ENCODE results near the gene SPOP. TPM values are rescaled to one million over a fixed set of nuclear protein-coding genes. Genes with fewer than 3 reads are reported as not detected.
"Not testable (repeated sequence)": the region's sequence is repeated elsewhere in the genome, so short reads cannot be mapped to it uniquely, and the experiment has no call there.

SPOP gene
- total RNA-seq, 1 donor from 2014 or later, result 48.6 TPM

- no peaks in the 10 kb centered on the region for H3K4me1 ChIP-seq (ENCODE audit: insufficient read depth, low read length)
- TF ChIP-seq CTCF (IDR thresholded peaks at IDR 0.05; ENCODE audit: insufficient read depth, low read depth, low read length) (no peak), EZH2 (IDR thresholded peaks at IDR 0.05; ENCODE audit: insufficient read depth, low read length) (no peak)
- no peaks in the 10 kb centered on the region for H3K9me3 Mint-ChIP-seq (ENCODE audit: unreplicated experiment)
- H3K27me3 Mint-ChIP-seq (ENCODE audit: low read depth, unreplicated experiment), result no peaks in the 10 kb centered on the region
- H3K27me3 ChIP-seq (ENCODE audit: insufficient read depth, low read length), result no peaks in the 10 kb centered on the region
- no peak overlapping the region for H3K9ac ChIP-seq (ENCODE audit: low read length)
- no peak overlapping the region for H3K4me3 Mint-ChIP-seq (ENCODE audit: unreplicated experiment)
- H3K79me2 ChIP-seq (ENCODE audit: insufficient read depth, low read length), result no peaks in the 10 kb centered on the region
- H3K36me3 ChIP-seq (ENCODE audit: insufficient read depth, low read length), result no peaks in the 10 kb centered on the region
- no peaks in the 10 kb centered on the region for H3K9me3 ChIP-seq (ENCODE audit: insufficient read depth, low read depth, low read length)
- H3K4me3 ChIP-seq (ENCODE audit: insufficient read depth, low read depth, low read length), result no peak overlapping the region
- no peak overlapping the region for H3K27ac ChIP-seq (ENCODE audit: low read depth, low read length)
- no peak for FAIRE-seq
- no peaks in the 10 kb centered on the region for H3K4me1 Mint-ChIP-seq (ENCODE audit: low read depth, unreplicated experiment)
- no peak for DNase-seq (ENCODE audit: low read depth)
- H4K20me1 ChIP-seq (ENCODE audit: insufficient read depth, low read length), result peaks cover 3% of the 10 kb centered on the region
- H3K27ac Mint-ChIP-seq (ENCODE audit: unreplicated experiment), result no peak overlapping the region
- no peak overlapping the region for H2AFZ ChIP-seq (ENCODE audit: low read depth, low read length)
- no peak overlapping the region for H3K4me2 ChIP-seq (ENCODE audit: low read length)
- peaks cover 8% of the 10 kb centered on the region for H3K36me3 Mint-ChIP-seq (ENCODE audit: low read depth, unreplicated experiment)
Measured at GRCh38 chr17:49725452-49726130, 47.7 kb upstream of the SPOP start.

- H3K27ac ChIP-seq (ENCODE audit: low read depth, low read length); H2AFZ ChIP-seq (ENCODE audit: low read depth, low read length); H3K27me3 ChIP-seq (ENCODE audit: insufficient read depth, low read length); H3K36me3 ChIP-seq (ENCODE audit: insufficient read depth, low read length); H3K4me2 ChIP-seq (ENCODE audit: low read length); H3K36me3 Mint-ChIP-seq (ENCODE audit: low read depth, unreplicated experiment); H3K4me1 Mint-ChIP-seq (ENCODE audit: low read depth, unreplicated experiment); H3K4me3 ChIP-seq (ENCODE audit: insufficient read depth, low read depth, low read length); H3K9ac ChIP-seq (ENCODE audit: low read length); H3K27ac Mint-ChIP-seq (ENCODE audit: unreplicated experiment); H3K4me1 ChIP-seq (ENCODE audit: insufficient read depth, low read length); H3K9me3 ChIP-seq (ENCODE audit: insufficient read depth, low read depth, low read length); H3K9me3 Mint-ChIP-seq (ENCODE audit: unreplicated experiment); H3K79me2 ChIP-seq (ENCODE audit: insufficient read depth, low read length); H3K27me3 Mint-ChIP-seq (ENCODE audit: low read depth, unreplicated experiment); DNase-seq (ENCODE audit: low read depth); H3K4me3 Mint-ChIP-seq (ENCODE audit: unreplicated experiment); FAIRE-seq; H4K20me1 ChIP-seq (ENCODE audit: insufficient read depth, low read length): not testable (repeated sequence)
Measured at GRCh38 chr17:49724552-49724951, 46.7 kb upstream of the SPOP start.

- no peak overlapping the region for H3K27ac Mint-ChIP-seq (ENCODE audit: unreplicated experiment)
- Histone ChIP-seq H3K4me2 (ENCODE audit: low read length) (no peak overlapping the region), H3K27ac (ENCODE audit: low read depth, low read length) (no peak overlapping the region), H3K4me3 (ENCODE audit: insufficient read depth, low read depth, low read length) (no peak overlapping the region), H3K9me3 (ENCODE audit: insufficient read depth, low read depth, low read length) (no peaks in the 10 kb centered on the region), H4K20me1 (ENCODE audit: insufficient read depth, low read length) (no peaks in the 10 kb centered on the region), H3K36me3 (ENCODE audit: insufficient read depth, low read length) (no peaks in the 10 kb centered on the region), H3K4me1 (ENCODE audit: insufficient read depth, low read length) (no peaks in the 10 kb centered on the region), H3K9ac (ENCODE audit: low read length) (no peak overlapping the region), H3K27me3 (ENCODE audit: insufficient read depth, low read length) (no peaks in the 10 kb centered on the region), H2AFZ (ENCODE audit: low read depth, low read length) (no peak overlapping the region), H3K79me2 (ENCODE audit: insufficient read depth, low read length) (no peaks in the 10 kb centered on the region)
- TF ChIP-seq CTCF (IDR thresholded peaks at IDR 0.05; ENCODE audit: insufficient read depth, low read depth, low read length) (no peak), EZH2 (IDR thresholded peaks at IDR 0.05; ENCODE audit: insufficient read depth, low read length) (no peak)
- peaks cover 5% of the 10 kb centered on the region for H3K36me3 Mint-ChIP-seq (ENCODE audit: low read depth, unreplicated experiment)
- no peak overlapping the region for H3K4me3 Mint-ChIP-seq (ENCODE audit: unreplicated experiment)
- H3K9me3 Mint-ChIP-seq (ENCODE audit: unreplicated experiment), result no peaks in the 10 kb centered on the region
- no peaks in the 10 kb centered on the region for H3K4me1 Mint-ChIP-seq (ENCODE audit: low read depth, unreplicated experiment)
- H3K27me3 Mint-ChIP-seq (ENCODE audit: low read depth, unreplicated experiment), result no peaks in the 10 kb centered on the region
- FAIRE-seq (no peak), DNase-seq (ENCODE audit: low read depth) (no peak)
Measured at GRCh38 chr17:49723423-49723822, 45.5 kb upstream of the SPOP start.
